SK-N-SH (cell line): ENCODE data around the gene NUP62CL.

ENCODE experiments used
- EP300 ChIP-seq, 2 experiments: IDR thresholded peaks; 2 replicates each; pipeline versions ENCODE4 v1.4.0 to v1.6.1; 2012; ENCODE audit warnings: borderline replicate concordance in 1 of 2, low read depth in 1 of 2, low read length in 1 of 2
- EZH2phosphoT487 ChIP-seq: fragments of 200-600 bp; sonication (generic); IDR thresholded peaks from 2 replicates; pipeline ENCODE4 v1.6.1; 2017; ENCODE audit warnings: low read depth, mixed run types, mild to moderate bottlenecking, antibody characterized with exemption, moderate library complexity, borderline replicate concordance
- FOXM1 ChIP-seq: IDR thresholded peaks from 2 replicates; pipeline ENCODE4 v1.4.0; 2012; ENCODE audit warnings: low read depth, mild to moderate bottlenecking
- JUND ChIP-seq: IDR thresholded peaks from 2 replicates; pipeline ENCODE4 v1.4.0; 2012
- MEF2A ChIP-seq: IDR thresholded peaks from 2 replicates; pipeline ENCODE4 v1.4.0; 2012; ENCODE audit warnings: low read depth, borderline replicate concordance
- YY1 ChIP-seq: IDR thresholded peaks from 2 replicates; pipeline ENCODE4 v1.4.0; 2012; ENCODE audit warnings: low read depth, mild to moderate bottlenecking
- TF ChIP-seq, protein P1 (sequence below): fragments of 150-350 bp; IDR thresholded peaks from 2 replicates; pipeline ENCODE4 v1.6.1; 2017; ENCODE audit warnings: antibody characterized with exemption, low read length, low read depth, borderline replicate concordance
- TF ChIP-seq, protein P2 (sequence below): fragments of 200-600 bp; sonication (generic); IDR thresholded peaks from 2 replicates; pipeline ENCODE4 v1.6.1; 2017; ENCODE audit warnings: antibody characterized with exemption, mild to moderate bottlenecking, moderate library complexity
- TF ChIP-seq, protein P3 (sequence below): IDR thresholded peaks from 2 replicates; pipeline ENCODE4 v1.6.1; 2012; ENCODE audit warnings: mild to moderate bottlenecking, low read depth, low read length, moderate library complexity

DNA sequence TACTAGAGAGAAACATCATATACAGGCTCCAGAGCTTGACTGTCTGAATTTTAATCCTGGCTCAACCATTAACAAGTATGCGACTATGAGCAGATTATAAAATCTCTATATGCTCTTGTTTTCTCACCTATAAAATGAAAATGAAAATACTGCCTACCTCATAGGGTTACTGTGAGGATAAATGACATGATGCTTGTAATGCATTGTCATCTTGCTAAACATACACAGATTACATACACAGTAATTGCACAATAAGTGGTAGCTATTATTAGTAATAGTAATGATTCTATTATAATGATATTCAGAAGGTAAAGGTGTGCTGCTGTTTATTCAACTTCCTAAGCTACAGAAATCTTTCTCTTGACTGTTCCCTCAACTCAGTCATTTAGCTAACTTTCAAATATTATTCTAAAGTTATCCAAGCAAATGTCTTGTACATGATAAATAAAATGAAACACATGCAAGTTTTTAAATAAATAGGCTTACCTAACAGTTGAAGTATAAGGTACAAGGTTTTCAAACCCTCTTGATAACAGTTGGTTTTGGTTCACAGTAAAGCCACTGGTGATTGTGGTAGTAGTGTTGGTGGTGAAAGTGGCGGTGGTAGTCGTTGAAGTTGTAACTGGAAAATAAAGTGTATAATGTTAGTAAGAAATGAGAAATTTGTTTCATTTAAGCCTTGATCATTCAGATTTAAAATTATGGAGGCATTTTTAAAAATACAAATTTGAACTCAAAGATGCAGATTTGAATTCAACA lies 38.9 kb downstream of the NUP62CL start:
- TF ChIP-seq, protein P1, sequence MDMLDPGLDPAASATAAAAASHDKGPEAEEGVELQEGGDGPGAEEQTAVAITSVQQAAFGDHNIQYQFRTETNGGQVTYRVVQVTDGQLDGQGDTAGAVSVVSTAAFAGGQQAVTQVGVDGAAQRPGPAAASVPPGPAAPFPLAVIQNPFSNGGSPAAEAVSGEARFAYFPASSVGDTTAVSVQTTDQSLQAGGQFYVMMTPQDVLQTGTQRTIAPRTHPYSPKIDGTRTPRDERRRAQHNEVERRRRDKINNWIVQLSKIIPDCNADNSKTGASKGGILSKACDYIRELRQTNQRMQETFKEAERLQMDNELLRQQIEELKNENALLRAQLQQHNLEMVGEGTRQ, result no peak
- TF ChIP-seq, protein P2, sequence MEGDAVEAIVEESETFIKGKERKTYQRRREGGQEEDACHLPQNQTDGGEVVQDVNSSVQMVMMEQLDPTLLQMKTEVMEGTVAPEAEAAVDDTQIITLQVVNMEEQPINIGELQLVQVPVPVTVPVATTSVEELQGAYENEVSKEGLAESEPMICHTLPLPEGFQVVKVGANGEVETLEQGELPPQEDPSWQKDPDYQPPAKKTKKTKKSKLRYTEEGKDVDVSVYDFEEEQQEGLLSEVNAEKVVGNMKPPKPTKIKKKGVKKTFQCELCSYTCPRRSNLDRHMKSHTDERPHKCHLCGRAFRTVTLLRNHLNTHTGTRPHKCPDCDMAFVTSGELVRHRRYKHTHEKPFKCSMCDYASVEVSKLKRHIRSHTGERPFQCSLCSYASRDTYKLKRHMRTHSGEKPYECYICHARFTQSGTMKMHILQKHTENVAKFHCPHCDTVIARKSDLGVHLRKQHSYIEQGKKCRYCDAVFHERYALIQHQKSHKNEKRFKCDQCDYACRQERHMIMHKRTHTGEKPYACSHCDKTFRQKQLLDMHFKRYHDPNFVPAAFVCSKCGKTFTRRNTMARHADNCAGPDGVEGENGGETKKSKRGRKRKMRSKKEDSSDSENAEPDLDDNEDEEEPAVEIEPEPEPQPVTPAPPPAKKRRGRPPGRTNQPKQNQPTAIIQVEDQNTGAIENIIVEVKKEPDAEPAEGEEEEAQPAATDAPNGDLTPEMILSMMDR, result no peak
- TF ChIP-seq EP300 (IDR thresholded peaks at IDR 0.05; ENCODE audit: borderline replicate concordance in 1 of 2, low read depth in 1 of 2, low read length in 1 of 2), result no peak
- TF ChIP-seq MEF2A, result no peak
- TF ChIP-seq FOXM1, result no peak
- TF ChIP-seq YY1, result no peak
- TF ChIP-seq, protein P3, sequence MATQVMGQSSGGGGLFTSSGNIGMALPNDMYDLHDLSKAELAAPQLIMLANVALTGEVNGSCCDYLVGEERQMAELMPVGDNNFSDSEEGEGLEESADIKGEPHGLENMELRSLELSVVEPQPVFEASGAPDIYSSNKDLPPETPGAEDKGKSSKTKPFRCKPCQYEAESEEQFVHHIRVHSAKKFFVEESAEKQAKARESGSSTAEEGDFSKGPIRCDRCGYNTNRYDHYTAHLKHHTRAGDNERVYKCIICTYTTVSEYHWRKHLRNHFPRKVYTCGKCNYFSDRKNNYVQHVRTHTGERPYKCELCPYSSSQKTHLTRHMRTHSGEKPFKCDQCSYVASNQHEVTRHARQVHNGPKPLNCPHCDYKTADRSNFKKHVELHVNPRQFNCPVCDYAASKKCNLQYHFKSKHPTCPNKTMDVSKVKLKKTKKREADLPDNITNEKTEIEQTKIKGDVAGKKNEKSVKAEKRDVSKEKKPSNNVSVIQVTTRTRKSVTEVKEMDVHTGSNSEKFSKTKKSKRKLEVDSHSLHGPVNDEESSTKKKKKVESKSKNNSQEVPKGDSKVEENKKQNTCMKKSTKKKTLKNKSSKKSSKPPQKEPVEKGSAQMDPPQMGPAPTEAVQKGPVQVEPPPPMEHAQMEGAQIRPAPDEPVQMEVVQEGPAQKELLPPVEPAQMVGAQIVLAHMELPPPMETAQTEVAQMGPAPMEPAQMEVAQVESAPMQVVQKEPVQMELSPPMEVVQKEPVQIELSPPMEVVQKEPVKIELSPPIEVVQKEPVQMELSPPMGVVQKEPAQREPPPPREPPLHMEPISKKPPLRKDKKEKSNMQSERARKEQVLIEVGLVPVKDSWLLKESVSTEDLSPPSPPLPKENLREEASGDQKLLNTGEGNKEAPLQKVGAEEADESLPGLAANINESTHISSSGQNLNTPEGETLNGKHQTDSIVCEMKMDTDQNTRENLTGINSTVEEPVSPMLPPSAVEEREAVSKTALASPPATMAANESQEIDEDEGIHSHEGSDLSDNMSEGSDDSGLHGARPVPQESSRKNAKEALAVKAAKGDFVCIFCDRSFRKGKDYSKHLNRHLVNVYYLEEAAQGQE, result no peak
- no peak for TF ChIP-seq JUND
- TF ChIP-seq EZH2phosphoT487, result no peak
